ENCODE measurements around the gene NAT8L.

NAT8L gene

DNA sequence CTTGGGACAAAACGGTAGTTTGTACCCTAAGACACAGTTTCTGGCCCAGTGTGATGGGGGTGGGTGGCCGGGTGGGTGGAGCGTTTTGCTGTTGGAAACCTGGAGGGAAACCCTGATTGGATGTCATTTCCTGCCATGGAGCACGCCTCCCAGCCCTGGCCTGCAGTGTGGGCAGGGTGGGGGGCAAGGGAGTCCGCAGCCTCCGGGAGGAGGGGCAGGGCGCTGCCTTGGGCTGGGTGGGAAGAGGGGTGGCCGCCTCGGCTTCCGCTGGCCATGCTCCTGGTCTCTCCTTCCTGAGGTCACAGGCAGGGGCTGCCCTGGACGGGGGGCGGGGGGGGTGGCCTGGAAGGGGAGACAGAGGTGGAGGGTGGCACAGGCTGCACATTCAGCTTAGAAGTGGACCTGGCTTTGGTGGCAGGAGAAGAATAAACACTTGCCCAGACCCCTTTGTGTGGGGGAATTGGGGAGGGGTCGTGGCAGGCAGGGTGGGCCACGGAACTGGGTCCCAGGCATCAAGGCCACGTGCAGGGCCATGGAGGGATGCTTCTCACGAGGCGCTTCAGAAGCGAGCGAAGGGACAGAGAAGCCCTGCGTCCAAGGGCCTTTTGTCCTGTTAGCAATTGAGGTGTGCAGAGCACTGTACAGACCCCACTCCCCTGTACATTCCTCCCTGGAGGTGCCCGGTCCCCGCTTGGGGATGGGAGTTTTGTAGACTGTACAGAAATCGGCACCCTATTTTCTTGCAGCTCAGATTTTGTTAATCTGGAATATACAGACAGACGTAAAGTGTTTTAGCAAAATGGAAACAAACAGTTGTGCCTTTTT, 6.2 kb downstream of the NAT8L start:
- no peak for DNase-seq

DNA sequence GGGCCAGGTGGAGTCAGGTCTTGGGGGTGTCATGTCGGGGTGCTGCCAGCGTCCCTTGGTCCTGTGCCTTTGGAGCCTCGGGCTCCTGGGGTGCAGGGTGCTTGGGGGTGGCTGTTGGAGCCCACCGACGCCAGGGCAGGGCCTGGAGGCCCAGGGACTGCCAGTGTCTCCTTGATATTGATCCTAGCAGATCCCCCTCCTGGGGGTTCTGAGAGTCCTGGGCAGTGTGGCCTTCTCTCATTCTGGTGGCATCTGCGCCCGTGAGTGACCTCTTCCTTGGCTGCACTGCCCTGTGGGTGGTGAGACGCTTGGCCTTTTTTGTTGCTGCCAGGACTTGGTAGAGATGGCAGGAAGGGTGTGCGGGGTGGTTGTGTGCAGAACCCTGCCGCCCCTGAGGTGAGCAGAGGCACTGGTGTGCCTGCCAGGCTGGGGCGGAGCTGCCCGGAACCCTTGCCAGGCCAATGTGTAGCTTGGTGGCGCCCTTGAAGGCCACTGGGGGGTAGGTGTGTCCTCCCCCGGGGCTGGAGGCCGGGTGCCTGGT, 7.0 kb downstream of the NAT8L start:
- no peak for DNase-seq

DNA sequence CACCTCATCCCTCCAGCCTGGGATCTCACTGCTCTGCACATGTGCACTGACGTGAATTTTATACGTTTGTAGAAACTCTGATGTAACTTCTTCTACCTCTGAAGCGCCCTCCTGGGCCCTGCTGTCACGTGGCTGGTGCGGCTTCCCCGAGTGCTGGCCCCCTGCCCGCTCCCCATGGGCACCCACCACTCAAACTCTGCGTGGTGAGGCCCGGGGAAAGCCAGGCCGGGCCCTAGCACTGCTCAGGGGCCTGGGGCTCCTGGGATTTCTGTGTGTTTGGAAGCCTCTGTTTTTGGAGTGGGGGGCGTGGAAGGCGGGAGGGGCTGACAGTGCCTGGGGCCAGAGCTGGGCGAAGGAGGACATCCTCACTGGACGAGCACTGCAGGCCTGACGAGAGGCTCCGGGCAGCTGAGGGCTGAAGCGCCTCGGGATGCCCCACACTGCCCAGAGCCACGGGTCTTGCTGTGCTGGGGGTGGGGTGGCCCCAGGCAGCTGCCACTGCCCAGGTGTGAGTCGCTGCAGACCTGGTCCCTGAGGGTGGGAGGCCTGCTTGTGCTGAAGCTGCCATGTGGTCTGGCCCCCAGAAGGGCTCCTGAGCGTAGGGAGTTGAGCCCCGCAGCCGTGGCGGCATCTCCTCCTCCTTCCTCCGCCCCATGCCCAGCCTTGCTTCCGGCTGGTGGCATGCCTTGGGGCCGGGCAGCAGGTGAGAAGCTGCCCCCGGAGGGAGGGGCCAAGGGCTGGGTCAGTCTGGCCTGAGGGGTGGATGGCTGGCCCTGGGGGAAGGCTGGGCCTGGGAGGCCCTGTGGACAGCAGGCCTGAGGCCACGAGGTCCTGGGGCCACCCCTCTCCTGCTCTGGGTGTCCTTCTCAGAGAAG, 7.7 kb downstream of the NAT8L start:
- no peak for DNase-seq

DNA sequence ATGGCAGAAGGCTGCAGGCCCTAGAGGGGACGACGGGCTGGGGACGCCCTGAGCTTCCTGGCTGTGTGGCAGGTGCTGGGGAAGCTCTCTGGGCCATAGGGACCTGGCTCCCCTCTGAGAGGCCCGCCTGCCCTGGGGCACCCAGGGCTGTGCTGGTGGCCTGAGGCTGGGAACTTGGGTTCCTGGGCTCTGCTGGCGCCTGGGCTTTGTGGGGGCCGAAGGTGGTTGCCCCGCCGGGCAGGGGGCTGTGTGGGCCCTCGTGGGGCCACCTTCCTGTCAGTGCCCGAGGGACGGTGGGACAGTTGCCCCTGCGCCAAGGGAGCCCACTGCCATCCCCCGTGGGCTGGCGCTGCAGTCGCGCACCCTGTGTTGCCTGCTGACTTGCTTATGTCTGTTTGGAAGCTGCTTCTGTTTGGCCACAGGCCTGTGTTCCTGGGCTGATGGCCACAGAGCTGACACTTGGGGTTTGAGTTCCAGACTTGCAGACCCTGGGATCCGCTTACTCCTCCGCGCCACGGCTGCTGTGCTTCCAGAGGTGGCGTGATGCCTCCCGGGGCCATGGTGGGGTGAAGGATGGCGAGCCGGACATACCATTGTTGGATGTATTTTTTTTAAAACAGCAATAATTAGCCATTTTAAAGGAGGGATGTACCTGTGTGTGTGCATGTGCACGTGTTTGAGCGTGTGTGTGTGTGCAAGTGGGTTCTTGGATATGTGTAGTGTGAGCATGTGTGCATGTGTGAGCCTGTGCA, 8.5 kb downstream of the NAT8L start:
- DNase-seq, result no peak

DNA sequence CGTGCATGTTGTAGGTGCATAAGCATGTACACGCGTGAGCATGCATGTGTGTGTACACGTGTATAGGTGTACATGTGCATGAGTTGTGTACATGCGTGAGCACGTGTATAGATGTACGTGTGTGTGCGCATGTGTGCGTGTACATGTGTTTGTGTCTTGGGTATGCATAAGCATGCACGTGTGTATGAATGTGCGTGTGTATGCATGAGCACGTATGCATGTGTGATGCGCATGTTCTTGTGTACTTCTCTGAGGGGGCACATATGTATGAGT, 9.0 kb downstream of the NAT8L start:
- DNase-seq, result no peak

GRCh38 chr4:2068566-2068965, 9.4 kb downstream of the NAT8L start:
- no peak for DNase-seq

GRCh38 chr4:2069161-2069971, 10.2 kb downstream of the NAT8L start:
- no peak for DNase-seq

GRCh38 chr4:2069986-2070385, 10.9 kb downstream of the NAT8L start:
- DNase-seq, result no peak

GRCh38 chr4:2070421-2071251, 11.5 kb downstream of the NAT8L start:
- no peak for DNase-seq

DNA sequence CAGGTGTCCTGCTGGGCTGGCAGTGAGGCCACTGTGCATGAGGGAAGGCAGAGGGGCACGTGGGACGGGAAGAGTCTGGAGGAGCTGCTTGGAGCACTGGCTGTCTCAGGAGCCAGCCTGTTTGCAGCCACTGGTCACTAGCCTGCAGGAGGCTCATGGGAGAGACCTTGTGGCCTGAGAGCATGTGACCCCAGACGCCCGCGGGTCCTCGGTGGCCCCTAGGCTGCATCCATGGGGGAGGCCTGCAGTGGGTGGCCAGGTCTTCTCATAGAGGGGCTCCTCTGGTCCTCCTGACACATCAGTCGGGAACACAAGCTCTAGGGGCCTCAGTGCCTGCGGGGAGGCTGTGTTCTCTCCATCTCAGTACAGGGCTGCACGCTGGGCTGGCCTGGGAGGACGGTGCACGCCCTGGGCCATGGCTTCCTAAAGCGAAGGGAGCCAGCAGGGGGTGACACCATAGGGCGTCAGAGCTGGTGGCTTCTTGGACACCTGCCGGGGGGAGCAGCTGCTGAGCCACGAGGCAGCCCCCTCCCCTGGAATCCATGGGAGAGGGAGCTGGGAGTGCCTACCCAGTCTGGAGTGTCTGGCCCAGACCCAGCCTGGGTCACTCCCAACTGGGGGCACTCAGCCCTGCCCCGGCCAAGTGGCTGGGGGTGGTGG, 12.3 kb downstream of the NAT8L start:
- no peak for DNase-seq

- DNase-seq, result no peak
Observed at GRCh38 chr4:2071912-2072867, 13.1 kb downstream of the NAT8L start.

GRCh38 chr4:2072971-2073807, 14.1 kb downstream of the NAT8L start:
- no peak for DNase-seq

GRCh38 chr4:2073808-2074481, 14.8 kb downstream of the NAT8L start:
- no peak for DNase-seq

DNA sequence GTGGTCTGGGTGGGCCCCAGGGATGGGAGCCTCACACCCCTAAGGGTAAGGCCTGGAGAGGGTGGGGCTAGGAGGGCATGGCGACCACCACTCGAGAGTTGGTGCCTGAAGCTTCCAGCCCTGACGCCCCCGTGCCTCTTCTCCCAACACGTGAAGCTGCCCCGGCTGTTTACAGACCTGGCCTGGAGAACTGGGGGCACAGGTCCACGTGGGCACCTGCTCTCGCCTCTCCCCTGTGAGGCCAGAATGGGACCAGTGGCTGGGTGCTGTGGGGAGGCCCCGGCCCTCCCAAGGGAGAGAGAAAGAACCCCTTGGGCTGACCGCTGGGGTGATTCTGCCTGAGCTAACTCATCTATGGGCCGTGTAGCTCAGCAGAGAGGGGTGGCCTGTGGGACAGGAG, 15.5 kb downstream of the NAT8L start:
- no peak for DNase-seq

DNA sequence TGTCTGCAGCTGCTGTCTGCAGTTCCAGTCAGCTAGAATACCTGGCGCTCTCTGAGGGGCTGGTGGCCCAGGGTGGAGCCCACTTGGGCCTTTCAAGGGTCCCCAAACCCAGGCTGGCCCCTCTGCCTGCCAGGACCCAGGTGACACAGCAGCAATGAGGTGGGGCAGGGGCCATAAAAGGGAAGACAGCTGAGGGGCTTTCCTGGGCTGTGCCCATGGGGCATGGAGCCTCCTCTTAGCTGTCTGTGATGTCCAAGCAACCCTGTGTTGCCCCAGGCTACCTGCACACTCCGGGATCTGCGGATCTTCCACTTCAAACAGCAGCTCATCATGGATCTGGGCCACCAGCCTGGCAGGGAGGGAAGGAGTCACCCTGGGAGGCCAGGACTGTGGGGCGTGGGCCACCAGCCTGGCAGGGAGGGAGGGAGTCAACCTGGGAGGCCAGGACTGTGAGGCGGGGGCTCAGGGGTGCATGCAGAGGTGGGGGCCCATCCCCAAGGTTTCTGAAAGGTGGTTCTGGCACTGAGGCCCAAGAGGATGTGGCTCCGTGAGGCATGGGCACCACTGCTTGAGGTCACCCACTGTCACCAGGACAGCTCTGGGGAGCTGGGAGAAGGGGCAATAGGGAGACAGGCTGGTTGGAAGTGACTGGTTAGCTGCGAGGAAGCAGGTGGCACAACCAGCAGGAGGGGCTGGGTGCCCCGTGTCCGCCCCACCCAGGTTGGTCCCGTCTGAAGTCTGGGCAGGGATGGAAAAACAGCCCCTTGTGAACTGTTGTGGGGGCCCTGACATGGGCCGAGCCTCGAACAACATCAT, 16.3 kb downstream of the NAT8L start:
- no peak for DNase-seq

GRCh38 chr4:2075987-2076907, 17.1 kb downstream of the NAT8L start:
- DNase-seq, result no peak

Measured in CD4-positive, alpha-beta T cell treated with Interleukin-10 for 1 hour (primary cell).